ENCODE measurements around the gene CAV2.

GRCh38 chr7:116515584-116515983 is 16.0 kb downstream of the CAV2 start:
- TF ChIP-seq CTCF (IDR thresholded peaks at IDR 0.05) (no peak), POLR2AphosphoS5 (IDR thresholded peaks at IDR 0.05) (no peak), EP300 (IDR thresholded peaks at IDR 0.05) (no peak), POLR2A (IDR thresholded peaks at IDR 0.05; ENCODE audit: low read depth) (no peak)

Measured in esophagus muscularis mucosa (tissue), 4 donors.